Body of pancreas (tissue), 4 donors: Measurements from ENCODE around the gene RSL1D1.
"Not testable (repeated sequence)": the region's sequence is repeated elsewhere in the genome, so short reads cannot be mapped to it uniquely, and the experiment has no call there.

ENCODE experiments used
- CTCF ChIP-seq, 7 experiments: fragments of 450-650 bp in 4 of 7; fragments of 200-600 bp in 3 of 7; sonication (generic) in 3 of 7; IDR thresholded peaks; one replicate each; pipeline ENCODE4 v1.5.1; 2016 to 2019; ENCODE audit warnings: antibody characterized with exemption in 7 of 7
- POLR2A ChIP-seq, 3 donors: fragments of 450-650 bp; IDR thresholded peaks; one replicate each; pipeline ENCODE4 v1.6.1; 2016; ENCODE audit warnings: antibody characterized with exemption in 3 of 3, mild to moderate bottlenecking in 2 of 3

DNA sequence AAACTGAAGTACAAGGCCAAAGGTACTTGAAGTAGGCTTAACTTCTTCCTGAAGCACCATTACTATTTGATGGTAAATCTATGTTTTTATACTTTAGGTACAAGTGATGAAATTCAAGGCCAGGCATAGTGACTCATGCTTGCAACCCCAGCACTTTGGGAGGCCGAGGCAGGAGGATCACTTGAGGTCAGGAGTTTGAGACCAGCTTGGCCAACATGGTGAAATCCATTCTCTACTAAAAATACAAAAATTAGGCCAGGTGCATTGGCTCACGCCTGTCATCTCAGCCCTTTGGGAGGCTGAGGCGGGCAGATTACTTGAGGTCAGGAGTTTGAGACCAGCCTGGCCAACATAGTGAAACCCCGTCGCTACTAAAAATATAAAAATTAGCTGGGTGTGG lies 27.7 kb downstream of the RSL1D1 start:
- not testable (repeated sequence) for TF ChIP-seq CTCF, POLR2A (IDR thresholded peaks at IDR 0.05)
